ENCODE data around the gene HOXD11.

HOXD11 gene

DNA sequence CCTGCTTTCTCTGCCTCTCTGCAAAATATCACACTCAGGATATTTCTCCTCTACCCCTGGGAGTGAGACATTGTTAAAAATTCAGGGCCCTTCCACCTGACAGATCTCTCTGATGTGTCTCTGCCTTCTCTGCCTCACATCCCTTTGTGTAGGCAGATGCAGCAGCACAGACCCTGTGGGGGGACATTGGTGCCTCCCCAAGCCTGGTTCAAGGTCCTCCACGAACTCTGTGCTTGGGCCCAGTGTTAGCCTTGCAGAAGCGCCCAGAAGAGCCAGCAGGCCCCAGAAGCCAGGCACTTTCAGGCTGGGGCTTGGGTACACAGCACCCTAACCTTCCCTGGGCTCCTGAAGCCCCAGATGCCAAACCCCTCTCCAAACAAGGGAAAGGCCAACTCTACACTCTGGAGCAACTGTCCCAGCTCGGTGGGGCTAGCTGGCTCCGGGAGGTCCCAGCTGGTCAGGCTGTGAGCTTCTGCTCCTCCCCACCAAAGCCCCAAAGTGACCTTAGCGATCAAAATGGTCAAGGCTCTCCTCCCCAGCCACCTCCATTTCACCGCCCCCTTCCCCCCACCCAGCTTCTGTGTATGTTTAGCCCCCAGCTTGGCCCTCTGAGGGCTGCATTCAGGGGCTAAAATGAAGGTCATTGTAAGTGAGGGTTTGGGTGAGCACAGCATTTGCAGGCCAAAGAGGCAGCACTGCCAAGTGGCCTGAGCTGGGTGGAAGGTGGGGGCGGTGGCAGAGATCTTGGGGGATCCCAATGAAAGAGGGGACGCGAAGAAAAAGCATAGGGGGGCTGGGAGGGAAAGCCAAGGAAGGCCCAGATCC lies 18.1 kb downstream of the HOXD11 start:
- ATAC-seq (ENCODE audit: insufficient read depth, low read depth), result no peak
- H3K9me3 ChIP-seq (ENCODE audit: insufficient read depth, low read length, severe bottlenecking), result no peaks in the 10 kb centered on the region
- no peak overlapping the region for H3K4me3 ChIP-seq (ENCODE audit: low read depth in 1 of 2, low read length in 2 of 2)

GRCh38 chr2:176125772-176126054 lies 18.6 kb downstream of the HOXD11 start:
- H3K79me2 ChIP-seq (ENCODE audit: insufficient read depth, low read length), result no peaks in the 10 kb centered on the region
- H4K20me1 ChIP-seq (ENCODE audit: insufficient read depth, low read length), result no peaks in the 10 kb centered on the region
- TF ChIP-seq EZH2 (IDR thresholded peaks at IDR 0.05; ENCODE audit: borderline replicate concordance, low read depth, low read length, severe bottlenecking) (no peak), CTCF (IDR thresholded peaks at IDR 0.05; ENCODE audit: borderline replicate concordance, extremely low read depth, low read length, poor library complexity, severe bottlenecking) (no peak)
- peaks cover 4% of the 10 kb centered on the region; the same call in 1 of the 2 replicates for H3K4me1 ChIP-seq (ENCODE audit: insufficient read depth, low read length)
- no peaks in the 10 kb centered on the region for H3K9me3 ChIP-seq (ENCODE audit: insufficient read depth, low read length, severe bottlenecking)
- no peak overlapping the region for H3K27ac ChIP-seq (ENCODE audit: low read length)
- no peak overlapping the region for H3K9ac ChIP-seq (ENCODE audit: low read depth, low read length)
- H2AFZ ChIP-seq (ENCODE audit: low read depth, low read length), result no peak overlapping the region
- ATAC-seq (ENCODE audit: insufficient read depth, low read depth) (no peak), DNase-seq (no peak)
- H3K4me2 ChIP-seq (ENCODE audit: insufficient read depth, low read length), result no peak overlapping the region
- H3K4me3 ChIP-seq (ENCODE audit: low read depth in 1 of 2, low read length in 2 of 2), result no peak overlapping the region
- no peaks in the 10 kb centered on the region for H3K27me3 ChIP-seq (ENCODE audit: insufficient read depth, low read length, poor library complexity)
- H3K36me3 ChIP-seq (ENCODE audit: insufficient read depth, low read length), result no peaks in the 10 kb centered on the region

More for the DNA sequence above, 18.1 kb downstream of the HOXD11 start:
- no peaks in the 10 kb centered on the region for H3K79me2 ChIP-seq (ENCODE audit: insufficient read depth, low read length)
- H3K4me1 ChIP-seq (ENCODE audit: insufficient read depth, low read length), result peaks cover 4% of the 10 kb centered on the region; the same call in 1 of the 2 replicates
- H2AFZ ChIP-seq (ENCODE audit: low read depth, low read length), result no peak overlapping the region
- H3K4me2 ChIP-seq (ENCODE audit: insufficient read depth, low read length), result no peak overlapping the region
- no peak for TF ChIP-seq CTCF (IDR thresholded peaks at IDR 0.05; ENCODE audit: borderline replicate concordance, extremely low read depth, low read length, poor library complexity, severe bottlenecking)
- no peaks in the 10 kb centered on the region for H3K27me3 ChIP-seq (ENCODE audit: insufficient read depth, low read length, poor library complexity)
- no peak overlapping the region for H3K27ac ChIP-seq (ENCODE audit: low read length)
- no peaks in the 10 kb centered on the region for H3K36me3 ChIP-seq (ENCODE audit: insufficient read depth, low read length)
- no peak overlapping the region for H3K9ac ChIP-seq (ENCODE audit: low read depth, low read length)
- DNase-seq, result no peak
- no peaks in the 10 kb centered on the region for H4K20me1 ChIP-seq (ENCODE audit: insufficient read depth, low read length)

- no peak for TF ChIP-seq EZH2 (IDR thresholded peaks at IDR 0.05; ENCODE audit: borderline replicate concordance, low read depth, low read length, severe bottlenecking)
- TF ChIP-seq CTCF (IDR thresholded peaks at IDR 0.05; ENCODE audit: borderline replicate concordance, extremely low read depth, low read length, poor library complexity, severe bottlenecking), result peak; percentile 88
- H3K27me3 ChIP-seq (ENCODE audit: insufficient read depth, low read length, poor library complexity), result peaks cover 3% of the 10 kb centered on the region
- H3K9me3 ChIP-seq (ENCODE audit: insufficient read depth, low read length, severe bottlenecking), result no peaks in the 10 kb centered on the region
- no peak overlapping the region for H3K4me3 ChIP-seq (ENCODE audit: low read depth in 1 of 2, low read length in 2 of 2)
- H3K36me3 ChIP-seq (ENCODE audit: insufficient read depth, low read length), result no peaks in the 10 kb centered on the region
- peak overlapping the region; percentile 27; the same call in 1 of the 2 replicates for H3K4me2 ChIP-seq (ENCODE audit: insufficient read depth, low read length)
- peaks cover 4% of the 10 kb centered on the region; the same call in 1 of the 2 replicates for H3K4me1 ChIP-seq (ENCODE audit: insufficient read depth, low read length)
- H3K27ac ChIP-seq (ENCODE audit: low read length), result no peak overlapping the region
- no peak overlapping the region for H3K9ac ChIP-seq (ENCODE audit: low read depth, low read length)
- no peaks in the 10 kb centered on the region for H3K79me2 ChIP-seq (ENCODE audit: insufficient read depth, low read length)
- no peak overlapping the region for H2AFZ ChIP-seq (ENCODE audit: low read depth, low read length)
- DNase-seq (peak; percentile 59), ATAC-seq (ENCODE audit: insufficient read depth, low read depth) (peak; percentile 62; the same call in 1 of the 3 replicates)
- no peaks in the 10 kb centered on the region for H4K20me1 ChIP-seq (ENCODE audit: insufficient read depth, low read length)
These were observed 20.1 kb downstream of the HOXD11 start for GRCh38 chr2:176126929-176127773.

All from DND-41 (cell line).